Measurements from ENCODE around the gene NTM.

The NTM gene

GRCh38 chr11:132103021-132103420 lies 732.6 kb downstream of the NTM start:
- no peak for DNase-seq

DNA sequence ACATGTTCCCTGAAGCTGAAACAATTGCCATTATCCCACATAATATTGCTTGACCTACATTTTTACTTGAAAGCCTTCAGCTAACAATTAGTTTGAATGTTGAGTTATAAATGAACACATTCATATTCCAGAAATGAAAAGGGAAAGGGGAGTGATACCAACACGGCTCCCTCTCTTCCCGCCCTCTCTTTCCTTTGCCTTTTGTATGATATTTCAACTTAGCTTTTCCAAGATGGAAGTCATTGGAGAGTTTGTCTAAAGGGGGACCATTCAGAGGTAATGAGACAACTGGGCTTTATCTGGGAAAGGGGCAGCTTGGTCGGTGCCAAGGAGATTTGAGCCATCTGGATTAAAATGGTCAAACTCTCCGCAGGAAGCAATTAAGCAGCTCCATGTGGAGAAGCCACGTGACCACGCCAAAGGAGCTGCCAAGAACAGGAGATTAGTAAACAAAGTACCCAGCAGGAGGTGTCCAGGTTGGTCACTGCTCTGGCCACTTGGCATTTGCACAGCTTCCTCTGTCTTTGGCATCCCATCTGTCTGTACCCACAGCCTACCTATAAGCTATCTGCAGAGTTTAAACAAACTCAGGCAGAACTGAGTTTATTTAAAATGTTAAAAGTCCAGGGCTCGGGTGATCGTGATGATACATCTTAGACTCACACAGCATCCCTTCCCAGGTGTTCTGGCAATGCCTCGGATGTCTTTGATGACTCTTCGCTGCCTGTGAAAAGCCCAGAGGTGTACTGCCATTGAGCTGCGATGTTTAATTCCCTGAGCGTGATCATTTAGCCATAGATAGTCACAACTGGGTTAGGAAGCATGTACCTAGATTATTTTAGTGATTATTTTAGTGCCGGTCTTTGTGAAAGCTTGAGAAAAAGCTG lies 735.9 kb downstream of the NTM start:
- no peak for DNase-seq

- no peak for DNase-seq
Observed at GRCh38 chr11:132111316-132111715, 740.9 kb downstream of the NTM start.

DNA sequence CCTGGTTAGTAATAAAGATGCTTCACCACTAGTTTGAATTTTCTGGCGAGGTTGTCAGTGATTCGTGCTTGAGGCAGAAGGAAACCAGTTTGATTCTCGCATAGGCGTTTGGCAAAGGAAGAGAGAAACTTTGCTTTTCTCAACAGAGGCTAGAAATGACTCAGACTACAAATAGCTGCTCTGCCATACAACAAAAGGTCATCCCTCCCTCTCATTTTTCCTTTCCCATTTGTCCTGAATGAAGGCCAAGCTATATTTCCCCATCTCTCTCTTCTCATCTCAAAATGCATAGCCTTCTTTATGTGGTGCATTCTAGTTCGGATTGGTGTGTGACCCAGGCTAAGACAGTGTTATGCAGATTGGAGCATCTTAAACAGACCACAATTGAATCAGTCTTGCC lies 741.4 kb downstream of the NTM start:
- DNase-seq: no peak

GRCh38 chr11:132112846-132113245 lies 742.4 kb downstream of the NTM start:
- DNase-seq: no peak

- peak; percentile 33 to 42 for DNase-seq
Observed at GRCh38 chr11:132114185-132114584, 743.8 kb downstream of the NTM start.

DNA sequence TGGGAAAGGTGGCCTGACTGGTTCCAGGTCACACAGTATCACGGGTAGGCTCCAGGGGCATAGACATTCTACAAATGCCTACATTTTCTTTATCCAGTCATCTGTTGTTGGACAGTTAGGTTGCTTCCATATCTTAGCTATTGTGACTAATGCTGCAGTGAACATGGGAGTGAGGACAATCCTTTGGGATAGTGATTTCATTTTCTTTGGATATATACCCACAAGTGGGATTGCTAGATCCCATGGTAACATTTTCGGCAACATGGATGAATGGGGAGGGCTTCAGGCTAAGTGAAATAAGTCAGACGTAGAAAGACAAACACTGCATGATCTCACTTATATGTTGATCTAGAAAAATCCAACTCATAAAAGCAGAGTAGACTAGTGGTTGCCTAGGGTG lies 744.3 kb downstream of the NTM start:
- no peak for DNase-seq

DNA sequence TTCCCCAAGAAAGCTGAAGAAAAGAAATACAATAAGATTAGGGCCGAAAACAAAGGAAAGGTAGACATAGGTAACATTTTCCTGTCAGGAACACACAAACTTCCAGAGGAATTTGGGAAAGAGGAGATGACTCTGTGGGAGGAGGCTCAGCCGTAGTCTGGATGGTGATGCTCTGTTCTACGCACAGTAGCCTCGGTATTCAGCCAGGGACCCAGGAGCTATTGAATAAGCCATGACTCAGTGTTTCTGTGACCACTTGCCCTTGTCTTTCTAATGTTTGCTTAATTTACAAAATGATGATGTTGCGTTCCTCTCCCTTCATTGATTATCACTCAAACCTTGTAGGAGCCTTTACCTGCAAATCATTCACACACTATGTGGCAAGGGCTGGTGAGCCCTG lies 745.0 kb downstream of the NTM start:
- no peak for DNase-seq

DNA sequence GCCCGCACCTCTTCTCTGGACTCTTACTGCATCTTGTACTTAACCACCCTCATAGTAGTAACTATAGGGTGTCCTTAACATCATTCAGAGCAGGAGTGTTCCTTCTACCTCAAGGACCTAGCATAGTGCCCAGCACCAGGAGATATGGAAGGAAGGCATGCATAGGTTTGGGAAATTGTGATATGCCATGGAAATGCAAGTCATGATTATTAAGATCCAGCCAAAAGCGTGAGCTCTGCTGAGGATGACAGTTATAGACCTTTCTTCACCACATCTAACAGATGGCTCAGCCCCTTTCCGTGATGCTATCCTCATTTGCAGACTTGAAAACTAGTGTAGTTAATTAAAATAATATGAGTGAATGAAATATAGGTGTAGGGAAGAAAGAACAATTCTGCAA lies 746.1 kb downstream of the NTM start:
- DNase-seq: no peak

GRCh38 chr11:132118661-132119060 lies 748.2 kb downstream of the NTM start:
- DNase-seq: no peak

- no peak for DNase-seq
Observed at GRCh38 chr11:132119573-132119972, 749.2 kb downstream of the NTM start.

GRCh38 chr11:132122735-132123134 lies 752.3 kb downstream of the NTM start:
- DNase-seq: no peak

DNA sequence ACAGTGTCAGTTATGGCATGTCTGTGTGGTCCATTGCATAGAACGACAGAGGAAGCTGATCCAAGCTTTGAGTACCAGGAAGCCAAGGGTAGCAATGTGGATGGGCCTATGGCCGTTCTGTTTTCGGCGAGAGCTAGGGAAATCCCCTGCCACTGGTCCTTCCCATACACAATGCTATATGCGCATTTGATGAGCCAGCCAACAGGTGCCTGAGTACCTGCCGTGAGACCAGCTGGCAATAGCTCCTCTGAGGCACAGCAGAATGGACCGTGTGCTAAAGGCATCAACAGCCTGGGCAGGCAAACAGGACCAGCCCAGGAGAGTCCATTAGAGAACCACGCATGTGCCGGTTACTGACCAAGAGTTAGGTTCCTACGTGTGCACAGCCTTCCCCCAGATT lies 753.0 kb downstream of the NTM start:
- DNase-seq: no peak

DNA sequence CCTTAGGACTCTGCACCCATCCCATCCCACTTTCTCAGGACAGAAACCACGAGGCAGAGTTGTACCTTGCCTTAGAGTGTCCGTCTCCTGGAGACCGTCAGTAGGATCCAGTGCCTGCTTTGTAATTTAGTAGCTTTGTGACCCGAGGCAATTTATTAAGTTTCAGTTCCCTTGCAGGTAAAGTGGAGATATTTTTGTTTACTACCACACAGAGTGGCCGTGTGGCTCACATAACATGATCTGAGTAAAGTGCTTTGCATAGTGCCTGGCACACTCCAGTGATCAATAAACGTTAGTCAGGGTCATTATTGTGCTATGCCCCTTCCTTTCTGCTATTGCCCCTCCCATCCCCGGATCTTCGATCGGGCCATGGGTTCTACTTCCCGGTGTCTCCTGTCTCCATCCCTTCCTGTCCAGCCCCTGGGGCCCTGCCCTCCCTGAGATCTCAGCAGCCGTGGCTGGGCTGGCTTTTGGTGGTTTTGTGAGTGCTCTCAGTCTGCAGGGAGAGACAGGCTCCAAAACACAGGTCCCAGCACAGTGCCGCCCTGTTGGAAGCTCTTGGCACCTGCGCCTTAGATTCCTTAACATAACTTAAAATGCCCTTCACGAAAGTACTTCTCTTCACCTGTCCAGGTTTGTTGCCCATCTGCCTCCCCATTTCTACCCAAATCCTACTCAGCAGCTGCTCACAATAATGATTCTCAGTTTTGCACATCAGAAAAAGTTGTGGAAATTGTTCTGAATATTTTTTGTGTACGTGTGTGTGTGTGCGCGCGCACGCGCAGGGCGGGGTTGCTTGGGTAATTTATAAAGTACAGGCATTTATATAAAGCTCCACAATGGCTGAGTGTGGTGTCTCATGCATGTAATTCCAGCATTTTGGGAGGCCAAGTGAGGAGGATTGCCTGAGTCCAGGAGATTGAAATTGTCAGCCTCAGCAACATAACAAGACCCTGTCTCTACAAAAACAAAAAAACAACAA lies 753.7 kb downstream of the NTM start:
- no peak for DNase-seq

GRCh38 chr11:132125988-132126871 lies 755.8 kb downstream of the NTM start:
- DNase-seq: no peak

GRCh38 chr11:132126973-132127899 lies 756.8 kb downstream of the NTM start:
- no peak for DNase-seq

GRCh38 chr11:132127900-132128288 lies 757.5 kb downstream of the NTM start:
- DNase-seq: no peak

GRCh38 chr11:132131047-132131446 lies 760.6 kb downstream of the NTM start:
- peak; percentile 68 to 78 for DNase-seq

- DNase-seq: no peak
Observed at GRCh38 chr11:132131961-132132360, 761.5 kb downstream of the NTM start.

- no peak for DNase-seq
Observed at GRCh38 chr11:132134322-132134721, 763.9 kb downstream of the NTM start.

DNA sequence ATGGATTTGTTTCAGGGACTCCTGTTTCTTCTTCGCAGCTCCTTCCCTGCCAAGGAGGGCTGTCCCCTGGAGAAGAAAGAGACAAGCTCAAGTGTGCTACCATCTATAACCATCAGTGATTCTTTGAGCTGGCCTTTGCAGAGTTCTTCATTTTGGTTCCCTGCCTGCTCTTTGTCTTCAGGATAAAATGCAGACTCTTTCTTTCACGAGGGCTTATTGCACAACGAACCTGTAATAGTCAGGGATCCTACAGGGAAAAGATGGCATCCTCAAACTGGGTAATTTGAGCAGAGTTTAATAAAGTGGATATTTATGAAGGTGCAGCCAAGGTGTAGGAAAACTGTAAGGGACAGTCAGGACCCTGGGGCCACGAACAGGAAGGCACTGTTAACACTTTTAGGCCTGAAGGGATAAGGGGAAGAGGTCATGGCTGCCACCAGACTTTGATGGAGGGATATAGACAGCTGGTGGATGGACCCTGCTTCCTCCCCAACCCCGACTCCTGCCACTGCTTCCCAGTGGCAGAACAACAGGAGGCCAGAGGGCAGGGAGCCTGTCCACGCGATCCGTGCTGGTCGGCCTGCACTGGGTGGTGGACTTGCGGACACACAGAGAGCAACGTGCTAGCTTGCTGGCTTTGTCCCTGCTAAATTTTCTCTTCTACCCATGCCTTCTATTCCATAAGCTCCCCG lies 767.0 kb downstream of the NTM start:
- no peak for DNase-seq

All from NCI-H187 (cell line).